ENCODE data around the gene CNP.

DNA sequence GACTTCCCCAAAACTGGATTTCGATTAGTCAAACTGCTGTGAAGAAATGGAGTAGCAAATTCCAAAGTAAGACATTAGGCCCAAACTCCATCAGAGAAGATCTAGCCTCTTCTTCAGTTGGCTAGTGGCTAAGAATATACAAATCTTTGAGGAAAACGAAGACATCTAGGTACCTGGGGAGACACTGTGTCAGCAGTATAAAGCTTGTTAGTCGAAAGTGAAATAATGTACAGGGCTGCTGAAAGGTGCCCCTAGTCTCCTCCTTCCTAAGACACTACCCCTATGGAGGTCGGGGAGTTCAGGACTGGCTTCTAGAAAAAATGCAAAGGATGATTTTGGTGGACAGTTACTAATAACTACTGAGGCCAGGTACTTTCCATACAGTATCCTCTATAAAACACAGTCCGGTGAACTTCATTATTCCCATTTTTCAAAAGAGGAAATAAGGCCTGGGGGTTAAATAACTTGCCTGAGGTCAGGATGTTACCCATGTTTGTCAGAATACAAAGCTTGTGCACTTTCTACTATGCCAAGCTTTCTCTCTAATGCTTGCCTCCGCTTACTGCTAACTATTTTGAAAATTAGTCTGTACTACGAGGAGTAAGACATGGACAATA is 35.7 kb downstream of the CNP start:
- TF ChIP-seq, protein P1, sequence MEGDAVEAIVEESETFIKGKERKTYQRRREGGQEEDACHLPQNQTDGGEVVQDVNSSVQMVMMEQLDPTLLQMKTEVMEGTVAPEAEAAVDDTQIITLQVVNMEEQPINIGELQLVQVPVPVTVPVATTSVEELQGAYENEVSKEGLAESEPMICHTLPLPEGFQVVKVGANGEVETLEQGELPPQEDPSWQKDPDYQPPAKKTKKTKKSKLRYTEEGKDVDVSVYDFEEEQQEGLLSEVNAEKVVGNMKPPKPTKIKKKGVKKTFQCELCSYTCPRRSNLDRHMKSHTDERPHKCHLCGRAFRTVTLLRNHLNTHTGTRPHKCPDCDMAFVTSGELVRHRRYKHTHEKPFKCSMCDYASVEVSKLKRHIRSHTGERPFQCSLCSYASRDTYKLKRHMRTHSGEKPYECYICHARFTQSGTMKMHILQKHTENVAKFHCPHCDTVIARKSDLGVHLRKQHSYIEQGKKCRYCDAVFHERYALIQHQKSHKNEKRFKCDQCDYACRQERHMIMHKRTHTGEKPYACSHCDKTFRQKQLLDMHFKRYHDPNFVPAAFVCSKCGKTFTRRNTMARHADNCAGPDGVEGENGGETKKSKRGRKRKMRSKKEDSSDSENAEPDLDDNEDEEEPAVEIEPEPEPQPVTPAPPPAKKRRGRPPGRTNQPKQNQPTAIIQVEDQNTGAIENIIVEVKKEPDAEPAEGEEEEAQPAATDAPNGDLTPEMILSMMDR (conservative IDR thresholded peaks at IDR 0.05 in 1 of 2, IDR thresholded peaks at IDR 0.05 in 1 of 2; ENCODE audit: extremely low read depth in 1 of 2, insufficient read depth in 1 of 2, low read depth in 1 of 2, low read length in 2 of 2) = no peak
- TF ChIP-seq EZH2 (IDR thresholded peaks at IDR 0.05; ENCODE audit: borderline replicate concordance, low read length) = no peak

All from mammary epithelial cell (primary cell).